Caco-2 (cell line): ENCODE results near the gene PKD2L1. TPM values are rescaled to one million over a fixed set of nuclear protein-coding genes. Genes with fewer than 3 reads are reported as not detected.

Experiments
- BruUV-seq: library from RNA; stranded (reverse); fragments of 400-500 nt; replicated peaks from 2 replicates; lab custom pipeline; 2021; lab: Mats Ljungman, UMichigan
- CTCF ChIA-PET: fragments of 300-600 bp; sonication (Branson Sonifier 250); formaldehyde crosslinking; loops from one replicate; lab custom pipeline; 2022; ENCODE audit warnings: antibody characterized with exemption; lab: Charles Lee
- POLR2A ChIA-PET: fragments of 300-600 bp; sonication (Branson Sonifier 250); formaldehyde crosslinking; loops from one replicate; lab custom pipeline; 2022; ENCODE audit warnings: antibody characterized with exemption; lab: Charles Lee
- DNase-seq, 2 experiments: peaks; one replicate each; pipeline versions ENCODE4 v3.0.0 to v3.0.0-alpha.2; 2020 to 2022
- H3K27me3 ChIP-seq: replicated peaks from 2 replicates; pipeline ENCODE4 v1.6.0; 2011; ENCODE audit warnings: low read length; ENCODE audit not compliant: control insufficient read depth, insufficient read depth
- H3K36me3 ChIP-seq: 2 replicates; pipeline ENCODE4 v1.5.1; 2011; ENCODE audit warnings: low read length; ENCODE audit not compliant: control insufficient read depth, insufficient read depth
- H3K4me1 ChIP-seq: fragments of 250-450 bp; sonication (Bioruptor Pico); 2 replicates; pipeline ENCODE4 v1.5.1; 2020; ENCODE audit warnings: mild to moderate bottlenecking
- H3K4me3 ChIP-seq: 2 replicates; pipeline ENCODE4 v1.5.1; 2011; ENCODE audit warnings: low read depth, mild to moderate bottlenecking, control low read depth, low read length
- H3K9me3 ChIP-seq: fragments of 250-450 bp; sonication (Bioruptor Pico); 2 replicates; pipeline ENCODE4 v1.5.1; 2020; ENCODE audit warnings: mild to moderate bottlenecking, moderate library complexity
- H3K27ac Mint-ChIP-seq: one replicate; pipeline ENCODE4 v1.8.0; 2022; ENCODE audit warnings: mixed read lengths; ENCODE audit not compliant: unreplicated experiment
- H3K27me3 Mint-ChIP-seq: one replicate; pipeline ENCODE4 v1.8.0; 2022; ENCODE audit warnings: mixed read lengths; ENCODE audit not compliant: insufficient read depth, unreplicated experiment
- H3K36me3 Mint-ChIP-seq: one replicate; pipeline ENCODE4 v1.8.0; 2022; ENCODE audit warnings: mild to moderate bottlenecking, mixed read lengths; ENCODE audit not compliant: insufficient read depth, unreplicated experiment
- H3K4me1 Mint-ChIP-seq: one replicate; pipeline ENCODE4 v1.8.0; 2022; ENCODE audit warnings: low read depth, mixed read lengths; ENCODE audit not compliant: unreplicated experiment
- H3K4me3 Mint-ChIP-seq: one replicate; pipeline ENCODE4 v1.8.0; 2022; ENCODE audit warnings: mild to moderate bottlenecking, moderate library complexity, mixed read lengths; ENCODE audit not compliant: unreplicated experiment
- H3K9me3 Mint-ChIP-seq: one replicate; pipeline ENCODE4 v1.8.0; 2022; ENCODE audit warnings: mixed read lengths; ENCODE audit not compliant: unreplicated experiment
- CTCF ChIP-seq, 2 experiments: fragments of 200-600 bp in 1 of 2; IDR thresholded peaks; 1 replicate in 1 of 2; 2 replicates in 1 of 2; pipeline versions ENCODE4 v1.5.1 to v1.8.0; 2011 to 2022; ENCODE audit warnings: antibody characterized with exemption in 1 of 2, control low read depth in 1 of 2, inconsistent platforms in 1 of 2, low read depth in 1 of 2, low read length in 1 of 2, mild to moderate bottlenecking in 1 of 2, moderate library complexity in 1 of 2; ENCODE audit not compliant: insufficient read depth in 1 of 2, severe bottlenecking in 1 of 2, unreplicated experiment in 1 of 2
- intact Hi-C: fragments of 100-400 bp; cut with micrococcal nuclease; formaldehyde crosslinking; loops from one replicate; pipeline ENCODE4 v1.10.0; 2022; ENCODE audit not compliant: unreplicated experiment
- total RNA-seq: library from RNA; stranded (reverse); gene quantifications from 2 replicates; pipeline ENCODE4 v1.2.3, GENCODE V29; 2022

Gene PKD2L1
- total RNA-seq, 1 experiment from 2014 or later, result not detected

GRCh38 chr10:100333661-100334440 is 3.8 kb upstream of the PKD2L1 start:
- DNase-seq, result no peak
- Mint-ChIP-seq H3K27me3 (peaks cover 19% of the 10 kb centered on the region), H3K9me3 (no peaks in the 10 kb centered on the region), H3K27ac (no peak overlapping the region), H3K4me1 (no peaks in the 10 kb centered on the region), H3K4me3 (no peak overlapping the region), H3K36me3 (no peaks in the 10 kb centered on the region)
- no peak for TF ChIP-seq CTCF (IDR thresholded peaks at IDR 0.05; ENCODE audit: insufficient read depth in 1 of 2, low read depth in 1 of 2, low read length in 1 of 2, severe bottlenecking in 1 of 2, unreplicated experiment in 1 of 2)
- POLR2A ChIA-PET, result no interaction called here
- H3K4me1 ChIP-seq, result no peaks in the 10 kb centered on the region
- H3K36me3 ChIP-seq, result no peaks in the 10 kb centered on the region
- CTCF ChIA-PET, result interaction anchor here (0.7 kb wide), 1 partner anchor 13 kb away, joined by 4 read pairs; the partner anchor contains the start of gene SCD
- no peaks in the 10 kb centered on the region for H3K9me3 ChIP-seq
- H3K4me3 ChIP-seq, result no peak overlapping the region
- no TSS peak for BruUV-seq
- no peaks in the 10 kb centered on the region; the same call in 1 of the 2 replicates for H3K27me3 ChIP-seq
- intact Hi-C loops, result no loop called here

DNA sequence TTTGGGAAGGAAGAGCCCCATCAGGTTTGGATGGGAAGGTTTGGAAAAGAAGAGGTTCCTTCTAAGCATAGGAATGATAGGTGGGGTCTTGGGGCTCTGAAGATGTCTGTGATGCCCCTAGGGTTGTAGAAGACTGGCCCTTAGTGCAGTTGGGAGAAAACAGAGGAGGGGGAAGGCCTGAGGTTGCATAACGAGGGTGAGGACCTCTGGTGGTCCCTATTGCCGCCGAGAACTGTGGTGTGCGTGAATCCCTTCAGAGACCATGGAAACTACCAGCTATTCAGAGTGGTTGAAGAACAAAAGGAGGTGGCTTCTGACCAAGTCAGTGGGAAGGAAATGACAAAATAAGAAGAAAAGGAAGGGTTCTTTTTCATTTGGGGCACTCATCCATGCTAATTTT is 3.1 kb upstream of the PKD2L1 start:
- Histone ChIP-seq H3K4me1 (no peaks in the 10 kb centered on the region), H3K9me3 (no peaks in the 10 kb centered on the region), H3K36me3 (no peaks in the 10 kb centered on the region), H3K27me3 (no peaks in the 10 kb centered on the region; the same call in 1 of the 2 replicates), H3K4me3 (no peak overlapping the region)
- Mint-ChIP-seq H3K36me3 (no peaks in the 10 kb centered on the region), H3K27me3 (peaks cover 19% of the 10 kb centered on the region), H3K9me3 (no peaks in the 10 kb centered on the region), H3K27ac (no peak overlapping the region), H3K4me3 (no peak overlapping the region), H3K4me1 (no peaks in the 10 kb centered on the region)
- ChIA-PET CTCF (interaction anchor here (0.7 to 1.2 kb wide), 2 partner anchors 131 to 176 kb away, joined by 3 read pairs; no protein-coding TSS in a partner anchor), POLR2A (no interaction called here)
- no TSS peak for BruUV-seq
- intact Hi-C loops, result no loop called here
- DNase-seq, result no peak
- TF ChIP-seq CTCF (IDR thresholded peaks at IDR 0.05; ENCODE audit: insufficient read depth in 1 of 2, low read depth in 1 of 2, low read length in 1 of 2, severe bottlenecking in 1 of 2, unreplicated experiment in 1 of 2), result no peak

- Histone ChIP-seq H3K27me3 (no peaks in the 10 kb centered on the region; the same call in 1 of the 2 replicates), H3K36me3 (no peaks in the 10 kb centered on the region), H3K9me3 (no peaks in the 10 kb centered on the region), H3K4me1 (no peaks in the 10 kb centered on the region), H3K4me3 (no peak overlapping the region)
- DNase-seq, result no peak
- Mint-ChIP-seq H3K4me3 (no peak overlapping the region), H3K27me3 (peaks cover 20% of the 10 kb centered on the region), H3K4me1 (no peaks in the 10 kb centered on the region), H3K27ac (no peak overlapping the region), H3K36me3 (no peaks in the 10 kb centered on the region), H3K9me3 (no peaks in the 10 kb centered on the region)
- TF ChIP-seq CTCF (IDR thresholded peaks at IDR 0.05; ENCODE audit: insufficient read depth in 1 of 2, low read depth in 1 of 2, low read length in 1 of 2, severe bottlenecking in 1 of 2, unreplicated experiment in 1 of 2), result no peak
- ChIA-PET CTCF (no interaction called here), POLR2A (no interaction called here)
- intact Hi-C loops, result no loop called here
- no TSS peak for BruUV-seq
Observed at GRCh38 chr10:100328198-100328597, 1.8 kb downstream of the PKD2L1 start.
